Fibroblast of skin of abdomen (primary cell): ENCODE data around the gene TIGD1.
"Not testable (repeated sequence)": the region's sequence is repeated elsewhere in the genome, so short reads cannot be mapped to it uniquely, and the experiment has no call there.

ENCODE experiments used
- DNase-seq: peaks from one replicate; pipeline ENCODE4 v3.0.0-alpha.2; 2013

Gene TIGD1

DNA sequence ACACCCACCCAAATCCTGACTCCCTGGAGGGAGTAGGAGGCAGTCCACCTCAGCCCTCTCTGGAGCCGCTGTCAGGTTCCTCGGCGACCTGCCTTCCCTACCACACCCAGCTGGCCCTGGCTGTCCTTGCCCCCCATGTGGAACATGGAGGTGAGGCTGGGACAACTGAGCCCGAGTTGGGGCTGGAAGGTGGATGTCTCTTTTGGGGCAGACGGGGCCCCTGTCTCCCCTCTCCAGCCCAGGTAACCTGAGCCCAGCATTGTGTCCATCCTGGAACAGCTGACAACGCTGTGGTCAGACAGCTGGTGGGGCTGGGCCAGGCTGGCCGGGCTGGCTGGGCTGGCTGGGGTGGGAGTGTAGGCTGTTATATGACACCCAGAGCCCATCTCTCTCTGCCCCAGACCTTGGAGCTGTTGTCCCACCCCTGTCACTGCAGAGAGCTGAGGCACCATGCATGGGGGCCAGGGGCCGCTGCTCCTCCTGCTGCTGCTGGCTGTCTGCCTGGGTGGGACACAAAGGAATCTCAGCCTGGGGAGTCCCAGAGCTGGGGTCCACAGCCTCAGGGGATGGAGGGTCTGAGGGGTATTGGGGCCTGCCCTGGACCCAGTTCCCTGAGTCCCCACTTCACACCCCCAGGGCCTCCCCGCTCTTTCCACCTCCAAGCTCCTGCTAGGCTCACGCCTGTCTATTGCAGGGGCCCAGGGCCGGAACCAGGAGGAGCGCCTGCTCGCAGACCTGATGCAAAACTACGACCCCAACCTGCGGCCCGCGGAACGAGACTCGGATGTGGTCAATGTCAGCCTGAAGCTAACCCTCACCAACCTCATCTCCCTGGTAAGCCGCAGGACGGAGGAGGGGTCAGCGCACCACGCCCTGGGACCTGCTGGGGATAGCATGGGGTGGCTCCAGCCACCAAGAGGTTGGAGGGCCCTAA lies 10.8 kb downstream of the TIGD1 start, which contains the start of gene CHRNG:
TSS of gene CHRNG (plus strand) at position 395 of the 934 bp plus-strand sequence. CDS start at position 451, 56 bp downstream.
- DNase-seq, result no peak

DNA sequence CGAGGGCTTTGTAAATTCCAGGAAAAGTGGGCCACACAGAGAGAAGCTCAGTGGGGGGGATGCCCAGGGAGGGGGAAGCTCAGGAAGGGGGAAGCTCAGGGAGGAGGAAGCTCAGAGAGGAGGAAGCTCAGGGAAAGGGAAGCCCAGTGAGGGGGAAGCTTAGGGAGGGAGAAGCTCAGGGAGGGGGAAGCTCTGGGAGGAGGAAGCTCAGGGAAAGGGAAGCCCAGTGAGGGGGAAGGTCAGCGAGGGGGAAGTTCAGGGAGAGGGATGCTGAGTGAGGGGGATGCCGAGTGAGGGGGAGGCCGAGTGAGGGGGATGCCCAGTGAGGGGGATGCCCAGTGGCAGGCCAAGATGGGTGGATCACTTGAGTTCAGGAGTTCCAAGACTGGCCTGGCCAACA lies 11.7 kb downstream of the TIGD1 start:
- DNase-seq, result no peak

DNA sequence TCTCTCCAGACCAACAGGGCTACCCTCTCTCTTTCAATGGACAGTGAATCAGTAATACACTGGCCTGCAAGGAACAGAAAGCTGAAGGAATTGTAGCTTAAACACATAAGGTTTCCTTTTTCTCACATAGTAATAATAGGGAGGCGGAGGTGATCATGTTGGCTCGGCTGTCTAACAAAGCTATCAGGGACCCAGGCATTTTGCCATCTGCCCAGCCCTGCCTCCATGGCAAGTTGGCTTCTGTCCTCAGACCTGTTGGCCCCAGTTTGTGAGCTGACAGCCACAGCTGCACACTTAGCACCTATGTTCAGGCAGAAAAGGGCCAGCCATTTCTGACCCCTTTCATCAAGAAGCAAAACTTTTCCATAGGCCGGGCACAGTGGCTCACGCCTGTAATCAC lies 12.9 kb downstream of the TIGD1 start:
- DNase-seq, result no peak

GRCh38 chr2:232537079-232537478 lies 13.3 kb downstream of the TIGD1 start:
- no peak for DNase-seq

DNA sequence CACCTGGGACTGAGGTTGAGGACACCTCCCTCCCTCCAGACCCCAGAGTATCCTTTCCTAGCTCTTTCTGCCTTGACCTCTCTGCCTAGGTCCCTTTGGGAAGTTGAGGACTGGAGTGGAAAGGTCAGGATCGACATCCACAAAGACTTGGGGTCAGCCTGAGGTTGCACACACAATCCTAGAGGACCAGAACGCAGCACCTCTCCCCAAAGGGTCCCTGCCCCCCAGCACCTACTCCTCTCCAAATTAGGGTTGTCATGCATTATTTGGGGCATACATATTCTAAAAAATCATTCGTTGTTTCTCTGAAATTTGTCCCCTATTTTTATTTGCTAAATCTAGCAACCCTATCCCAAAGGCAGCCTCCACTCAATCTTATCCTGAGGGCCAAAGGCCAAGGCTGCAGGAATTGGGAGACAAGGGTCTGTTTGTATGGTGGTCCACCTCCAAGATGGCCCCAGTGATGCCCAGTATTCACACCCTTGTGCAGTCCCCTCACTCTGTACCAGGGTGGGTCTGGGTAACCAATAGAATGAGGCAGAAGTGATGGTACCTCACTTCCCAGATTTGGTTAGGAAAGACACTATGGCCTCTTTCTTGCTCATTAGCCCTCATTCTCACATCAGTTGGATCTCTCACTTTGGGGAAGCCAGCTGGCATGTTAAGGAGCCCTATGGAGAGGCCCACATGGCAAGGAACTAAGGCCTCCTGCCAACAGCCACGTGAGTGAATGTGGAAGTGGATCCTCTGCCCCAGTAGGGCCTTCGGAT lies 14.4 kb downstream of the TIGD1 start:
- no peak for DNase-seq

DNA sequence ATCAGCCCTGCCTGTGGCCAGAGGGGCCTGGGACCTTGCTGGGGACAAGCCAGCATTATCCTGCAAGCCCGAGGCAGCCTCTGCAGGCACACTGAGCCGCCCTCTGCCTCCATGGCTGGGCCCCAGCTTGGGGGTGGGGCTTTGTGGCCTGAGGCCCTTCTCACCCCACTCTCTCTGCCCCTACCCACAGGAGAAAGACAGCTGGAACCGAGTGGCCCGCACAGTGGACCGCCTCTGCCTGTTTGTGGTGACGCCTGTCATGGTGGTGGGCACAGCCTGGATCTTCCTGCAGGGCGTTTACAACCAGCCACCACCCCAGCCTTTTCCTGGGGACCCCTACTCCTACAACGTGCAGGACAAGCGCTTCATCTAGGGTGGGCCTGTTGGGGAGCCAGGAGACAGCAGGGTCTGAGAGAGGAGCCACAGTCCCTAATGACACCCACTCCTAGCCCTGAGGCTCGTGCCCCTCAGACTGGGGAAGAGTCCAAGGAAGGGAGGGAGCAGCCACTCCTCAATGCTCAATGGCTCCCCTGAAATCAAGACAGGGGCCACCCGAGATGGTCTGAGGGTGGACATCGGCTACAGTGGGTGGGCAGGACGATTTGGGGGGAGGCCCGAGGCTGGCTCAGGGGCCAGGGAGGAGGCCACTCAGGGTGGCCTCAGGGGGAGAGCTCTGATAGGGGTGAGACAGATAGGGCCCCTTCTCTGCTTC lies 15.3 kb downstream of the TIGD1 start:
- no peak for DNase-seq

DNA sequence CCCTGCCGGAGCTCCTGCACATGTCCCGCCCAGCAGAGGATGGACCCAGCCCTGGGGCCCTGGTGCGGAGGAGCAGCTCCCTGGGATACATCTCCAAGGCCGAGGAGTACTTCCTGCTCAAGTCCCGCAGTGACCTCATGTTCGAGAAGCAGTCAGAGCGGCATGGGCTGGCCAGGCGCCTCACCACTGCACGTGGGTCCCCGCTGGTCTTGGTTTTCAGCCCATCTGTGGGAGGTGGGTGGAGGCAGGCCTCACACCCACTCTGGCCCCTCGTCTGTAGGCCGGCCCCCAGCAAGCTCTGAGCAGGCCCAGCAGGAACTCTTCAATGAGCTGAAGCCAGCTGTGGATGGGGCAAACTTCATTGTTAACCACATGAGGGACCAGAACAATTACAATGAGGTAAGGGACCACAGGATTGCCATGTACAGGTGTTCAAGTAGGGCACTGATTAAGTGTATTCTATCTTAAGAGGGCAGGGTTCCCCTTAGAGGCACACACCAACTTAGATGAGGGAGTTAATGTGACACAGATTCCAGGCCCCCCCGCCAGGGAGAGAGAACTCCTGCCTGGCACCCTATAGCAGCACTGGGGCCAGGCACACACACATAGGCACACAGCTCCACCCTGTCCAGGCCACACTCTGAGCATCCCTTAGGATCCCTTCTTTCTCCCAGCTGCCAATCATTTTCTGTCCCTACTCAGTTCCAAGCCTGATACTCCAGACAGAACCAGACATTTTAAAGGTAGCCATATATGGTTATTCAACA lies 16.2 kb downstream of the TIGD1 start:
- DNase-seq, result no peak

DNA sequence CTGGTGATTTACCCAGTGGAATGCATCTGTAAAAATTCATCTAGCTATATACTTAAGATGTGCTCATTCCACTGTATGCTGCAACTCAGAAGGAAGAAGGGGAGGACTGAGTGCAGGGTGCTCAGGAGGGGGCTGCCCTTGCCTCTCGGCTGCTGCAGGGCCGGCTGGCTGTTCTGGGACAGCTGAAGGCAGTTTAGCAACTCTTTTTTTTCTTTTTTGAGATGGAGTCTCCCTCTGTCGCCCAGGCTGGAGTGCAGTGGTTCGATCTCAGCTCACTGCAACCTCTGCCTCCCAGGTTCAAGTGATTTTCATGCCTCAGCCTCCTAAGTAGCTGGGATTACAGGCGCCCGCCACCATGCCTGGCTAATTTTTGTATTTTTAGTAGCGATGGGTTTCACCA lies 17.5 kb downstream of the TIGD1 start:
- not testable (repeated sequence) for DNase-seq

GRCh38 chr2:232532419-232532818 lies 17.9 kb downstream of the TIGD1 start:
- no peak for DNase-seq

DNA sequence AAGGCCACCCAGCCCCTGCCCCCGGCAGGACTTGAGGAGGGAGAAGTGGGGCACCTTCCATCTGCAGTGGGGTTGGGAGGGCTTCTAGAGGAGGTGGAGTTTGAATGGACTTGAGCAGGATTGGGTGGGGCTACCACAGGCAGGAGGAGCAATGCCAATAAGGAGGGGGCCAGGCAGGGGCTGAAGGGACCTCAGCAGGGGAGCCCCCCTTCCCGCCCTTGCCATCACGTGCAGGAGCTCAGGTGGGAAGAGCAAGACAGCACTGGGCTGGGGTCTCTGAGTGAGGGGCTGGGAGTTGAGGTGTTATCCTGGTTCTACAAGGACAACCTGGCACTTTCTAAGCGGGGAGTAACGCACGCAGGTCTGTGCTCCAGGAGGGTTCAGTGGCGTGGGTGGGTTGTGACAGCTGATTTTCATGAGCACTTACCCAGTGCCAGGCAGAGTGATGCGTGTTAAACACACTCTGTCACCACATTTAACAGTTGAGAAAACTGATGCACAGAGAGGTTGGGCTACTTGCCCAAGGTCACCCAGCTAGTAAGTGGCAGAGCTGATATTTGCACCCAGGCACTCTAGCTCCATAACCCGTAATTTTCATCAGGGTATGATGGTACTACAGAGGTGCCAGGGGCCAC lies 19.6 kb downstream of the TIGD1 start:
- no peak for DNase-seq

DNA sequence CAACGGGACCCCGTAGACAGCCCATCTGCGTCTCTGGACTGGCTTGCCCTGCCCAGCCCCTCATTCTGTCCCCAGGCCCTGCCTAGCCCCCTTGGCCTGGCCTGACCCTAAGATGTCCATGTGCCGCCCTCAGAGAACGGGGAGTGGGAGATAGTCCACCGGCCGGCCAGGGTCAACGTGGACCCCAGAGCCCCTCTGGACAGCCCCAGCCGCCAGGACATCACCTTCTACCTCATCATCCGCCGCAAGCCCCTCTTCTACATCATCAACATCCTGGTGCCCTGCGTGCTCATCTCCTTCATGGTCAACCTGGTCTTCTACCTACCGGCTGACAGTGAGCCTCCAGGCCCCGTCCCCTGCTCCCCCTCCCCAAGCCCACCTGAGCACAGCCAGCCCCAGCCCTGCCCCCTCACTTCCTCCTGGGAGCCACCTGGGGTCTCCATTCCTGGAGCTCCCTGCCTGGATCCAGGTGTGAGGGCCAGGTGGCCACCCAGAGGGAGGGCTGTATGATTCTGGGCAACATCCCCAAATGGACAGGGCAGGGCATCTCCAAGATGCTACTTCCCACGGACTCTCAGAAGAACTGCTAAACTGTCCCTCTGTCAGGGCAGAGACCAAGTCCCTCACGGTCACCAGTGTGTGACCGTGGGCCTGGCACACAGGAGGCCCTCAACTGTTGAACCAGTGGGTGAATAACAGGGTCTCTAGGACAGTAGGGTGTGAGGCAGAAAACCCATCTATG lies 20.4 kb downstream of the TIGD1 start:
- DNase-seq, result no peak

GRCh38 chr2:232528746-232529460 lies 21.5 kb downstream of the TIGD1 start:
- DNase-seq, result no peak

DNA sequence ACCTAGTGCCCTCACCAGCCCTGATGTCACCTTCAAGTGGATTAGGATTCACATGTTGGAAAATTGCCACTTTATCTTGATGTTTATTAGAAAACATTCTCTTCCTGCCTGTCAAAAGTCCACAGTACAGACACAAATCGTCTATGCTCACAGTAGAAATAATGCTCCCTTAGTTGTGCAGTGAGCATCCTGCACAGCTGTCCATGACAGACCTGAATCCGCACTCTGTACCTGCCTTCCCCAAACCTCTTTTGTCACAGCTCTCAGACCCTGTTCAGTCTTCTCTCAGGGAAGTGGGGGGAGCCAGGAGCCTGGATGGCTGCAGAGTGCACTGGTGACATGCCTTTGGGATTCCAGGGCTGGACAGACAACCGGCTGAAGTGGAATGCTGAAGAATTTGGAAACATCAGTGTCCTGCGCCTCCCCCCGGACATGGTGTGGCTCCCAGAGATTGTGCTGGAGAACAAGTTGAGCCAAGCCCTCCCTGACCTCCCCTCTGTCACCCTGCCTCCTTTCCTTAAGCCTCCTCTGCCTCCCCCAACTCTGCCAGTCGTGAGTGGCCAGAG lies 22.4 kb downstream of the TIGD1 start:
- no peak for DNase-seq

GRCh38 chr2:232526372-232526941 lies 23.9 kb downstream of the TIGD1 start:
- no peak for DNase-seq

- no peak for DNase-seq
These were observed 24.5 kb downstream of the TIGD1 start, which contains the start of gene CHRND for GRCh38 chr2:232525791-232526371. Gene CHRND (plus strand): TSS chr2:232526160. CDS start chr2:232526216, 56 bp downstream.

DNA sequence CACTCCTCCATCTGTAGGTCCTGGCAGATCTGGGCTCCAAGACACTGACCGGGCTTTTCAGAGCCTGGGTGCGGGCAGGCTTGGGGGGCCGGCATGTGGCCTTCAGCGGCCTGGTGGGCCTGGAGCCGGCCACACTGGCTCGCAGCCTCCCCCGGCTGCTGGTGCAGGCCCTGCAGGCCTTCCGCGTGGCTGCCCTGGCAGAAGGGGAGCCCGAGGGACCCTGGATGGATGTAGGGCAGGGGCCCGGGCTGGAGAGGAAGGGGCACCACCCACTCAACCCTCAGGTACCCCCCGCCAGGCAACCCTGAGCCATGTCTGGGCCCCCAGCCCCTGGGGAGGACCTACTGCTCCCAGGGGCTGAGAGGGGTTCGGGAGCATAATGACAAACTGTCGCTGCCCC lies 25.2 kb downstream of the TIGD1 start:
- no peak for DNase-seq

DNA sequence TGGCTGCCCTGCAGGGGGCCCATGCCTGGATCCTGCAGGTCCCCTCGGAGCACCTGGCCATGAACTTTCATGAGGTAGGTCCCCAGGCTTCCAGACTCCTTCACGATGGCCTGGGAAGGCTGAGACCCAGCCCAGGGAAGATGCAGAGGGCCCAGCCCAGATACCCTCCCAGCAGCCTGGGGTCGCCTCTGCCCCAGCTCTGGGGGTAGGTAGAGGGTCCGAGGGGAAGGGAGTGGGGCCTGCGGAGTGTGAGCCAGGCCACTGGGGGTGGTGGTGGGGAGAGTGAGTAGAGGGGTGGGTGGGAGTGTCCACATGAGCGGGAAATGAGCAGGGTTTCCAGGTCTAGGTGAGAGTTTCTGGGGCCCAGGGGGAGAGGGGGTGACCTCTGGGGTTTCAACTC lies 25.6 kb downstream of the TIGD1 start:
- no peak for DNase-seq

GRCh38 chr2:232523682-232524597 lies 26.4 kb downstream of the TIGD1 start:
- DNase-seq, result peak; percentile 17
